GM12875 (cell line): ENCODE data around the gene HLCS.

Experiments
- H3K4me3 ChIP-seq: one replicate; pipeline ENCODE4 v1.5.1; 2011; ENCODE audit warnings: low read depth, low read length, control low read depth
- TF ChIP-seq, protein P1 (sequence below): IDR thresholded peaks from 2 replicates; pipeline ENCODE4 v1.5.1; 2011; ENCODE audit warnings: low read depth, mild to moderate bottlenecking, control low read depth, inconsistent platforms, low read length, moderate library complexity, borderline replicate concordance; ENCODE audit not compliant: insufficient read depth

Gene HLCS

DNA sequence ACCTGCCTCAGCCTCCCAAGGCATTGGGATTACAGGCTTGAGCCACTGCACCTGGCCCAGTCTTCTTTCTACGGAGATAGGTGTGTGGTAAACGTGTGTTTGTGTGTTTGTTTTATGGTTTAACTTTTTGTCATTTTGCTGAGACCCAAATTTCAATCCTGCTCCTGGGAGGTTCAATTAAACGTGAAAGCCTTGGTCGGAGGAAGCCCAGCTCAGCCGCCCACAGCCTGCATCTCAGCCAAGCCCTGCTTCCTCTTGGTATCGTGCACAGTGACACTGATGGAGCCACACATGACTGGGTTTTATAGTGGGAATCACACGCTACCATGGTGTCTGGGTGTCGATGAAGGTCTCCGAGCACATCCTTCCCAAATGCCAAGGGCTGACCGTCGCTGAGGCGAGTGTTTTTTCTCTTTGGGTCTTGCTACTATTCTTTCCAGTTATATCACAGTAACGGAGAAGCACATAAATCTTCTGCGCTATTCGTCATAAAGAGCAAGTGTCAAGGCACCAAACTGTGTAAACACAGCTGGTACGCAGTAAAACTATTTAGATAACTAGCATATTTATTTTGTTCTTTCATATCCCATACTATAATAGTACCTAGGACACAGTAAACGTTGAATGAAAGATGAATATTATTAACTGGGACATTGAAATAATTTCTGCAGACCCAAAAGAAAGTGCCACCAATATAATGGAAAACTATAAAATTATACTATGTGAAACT lies 39.3 kb downstream of the HLCS start:
- TF ChIP-seq, protein P1, sequence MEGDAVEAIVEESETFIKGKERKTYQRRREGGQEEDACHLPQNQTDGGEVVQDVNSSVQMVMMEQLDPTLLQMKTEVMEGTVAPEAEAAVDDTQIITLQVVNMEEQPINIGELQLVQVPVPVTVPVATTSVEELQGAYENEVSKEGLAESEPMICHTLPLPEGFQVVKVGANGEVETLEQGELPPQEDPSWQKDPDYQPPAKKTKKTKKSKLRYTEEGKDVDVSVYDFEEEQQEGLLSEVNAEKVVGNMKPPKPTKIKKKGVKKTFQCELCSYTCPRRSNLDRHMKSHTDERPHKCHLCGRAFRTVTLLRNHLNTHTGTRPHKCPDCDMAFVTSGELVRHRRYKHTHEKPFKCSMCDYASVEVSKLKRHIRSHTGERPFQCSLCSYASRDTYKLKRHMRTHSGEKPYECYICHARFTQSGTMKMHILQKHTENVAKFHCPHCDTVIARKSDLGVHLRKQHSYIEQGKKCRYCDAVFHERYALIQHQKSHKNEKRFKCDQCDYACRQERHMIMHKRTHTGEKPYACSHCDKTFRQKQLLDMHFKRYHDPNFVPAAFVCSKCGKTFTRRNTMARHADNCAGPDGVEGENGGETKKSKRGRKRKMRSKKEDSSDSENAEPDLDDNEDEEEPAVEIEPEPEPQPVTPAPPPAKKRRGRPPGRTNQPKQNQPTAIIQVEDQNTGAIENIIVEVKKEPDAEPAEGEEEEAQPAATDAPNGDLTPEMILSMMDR, result no peak
- H3K4me3 ChIP-seq, result no peak overlapping the region

DNA sequence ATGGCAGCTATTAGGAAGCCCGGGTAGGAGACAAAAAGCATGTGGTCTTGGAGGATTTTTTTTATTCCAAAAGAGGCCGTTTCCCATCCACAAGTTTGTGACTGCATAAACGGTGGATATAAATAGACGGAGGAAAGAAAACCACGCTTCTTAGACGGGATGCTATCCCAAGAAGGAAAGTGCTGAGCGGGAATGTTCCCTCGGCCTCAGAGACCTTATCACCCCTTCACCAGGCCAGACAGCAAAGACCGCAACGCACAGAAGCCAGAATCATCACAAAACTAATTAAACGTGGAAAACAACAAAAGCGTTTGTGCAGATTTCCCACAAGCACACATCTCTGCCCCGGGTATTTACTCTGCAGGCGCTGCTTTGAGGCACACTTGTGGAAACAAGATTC lies 43.2 kb downstream of the HLCS start:
- TF ChIP-seq, protein P1, result no peak
- H3K4me3 ChIP-seq, result no peak overlapping the region

DNA sequence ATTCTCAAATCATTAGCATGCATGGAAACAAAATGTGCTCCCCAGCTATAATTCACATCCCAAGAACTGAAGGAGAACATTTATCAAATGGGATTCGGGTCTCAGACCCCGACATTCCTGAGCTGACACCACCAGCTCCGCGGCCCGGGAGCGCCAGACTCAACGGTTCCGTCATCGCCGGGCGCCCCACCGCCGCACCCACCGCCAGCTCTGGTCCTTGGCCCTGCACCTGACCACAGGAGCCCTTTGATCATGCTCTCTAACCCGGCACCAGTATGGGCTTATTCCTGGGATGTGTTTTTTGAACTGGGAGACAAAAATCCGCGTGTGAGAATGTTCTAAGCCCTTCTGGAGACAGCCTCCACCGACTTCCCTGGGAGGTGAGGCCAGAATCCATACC lies 43.6 kb downstream of the HLCS start:
- TF ChIP-seq, protein P1, result no peak
- no peak overlapping the region for H3K4me3 ChIP-seq

DNA sequence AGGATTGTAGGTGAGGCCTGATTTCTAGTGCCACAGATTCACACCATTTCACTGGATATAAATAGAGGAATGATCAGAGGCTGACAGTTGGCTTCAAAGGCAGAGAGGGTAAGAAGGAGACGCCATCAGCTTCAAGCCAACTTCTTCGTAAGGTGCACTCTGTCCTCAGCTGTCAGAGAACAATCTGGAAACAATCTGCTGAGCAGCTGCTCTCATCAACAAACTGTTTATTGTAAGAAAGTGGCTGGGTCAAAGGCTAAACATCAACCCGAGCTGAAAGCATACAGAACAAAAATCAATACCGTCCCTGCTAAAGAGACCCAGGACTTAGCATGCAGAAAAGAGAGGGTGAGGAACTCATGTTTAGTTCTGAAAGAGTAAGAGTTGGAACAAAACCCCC lies 48.2 kb downstream of the HLCS start:
- TF ChIP-seq, protein P1, result no peak
- no peak overlapping the region for H3K4me3 ChIP-seq

DNA sequence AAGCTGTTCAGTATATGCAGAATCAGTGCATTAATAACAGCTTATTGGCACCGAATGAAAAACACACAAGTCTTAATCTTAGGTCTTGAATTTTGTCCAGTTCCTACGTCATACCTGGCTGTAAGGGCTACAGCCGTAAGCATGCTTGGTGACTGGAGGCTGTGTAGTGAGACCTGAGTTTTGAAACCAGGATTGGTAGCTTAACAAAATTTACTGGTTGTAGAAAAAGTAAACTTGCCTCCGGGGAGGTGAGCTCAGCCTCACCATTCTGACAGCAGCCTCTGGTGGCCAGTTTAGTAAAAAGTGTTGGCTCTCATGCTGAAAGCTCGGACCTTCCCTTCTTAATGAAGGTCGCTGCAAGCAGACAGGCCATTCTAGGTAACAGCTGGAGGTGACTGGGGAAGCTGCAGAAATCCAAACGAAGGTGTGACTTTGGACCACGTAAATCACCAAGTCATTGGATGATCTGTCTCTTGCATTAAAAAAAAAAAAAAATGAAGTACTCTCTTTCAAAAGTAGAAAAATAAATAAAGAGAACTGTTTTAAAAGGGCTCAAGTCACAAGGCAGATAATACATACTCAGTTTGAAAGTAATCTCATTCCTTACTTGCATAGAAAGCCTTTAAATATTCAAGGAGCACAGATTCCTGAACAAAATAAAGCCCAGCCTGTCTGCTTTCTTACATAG lies 48.9 kb downstream of the HLCS start:
- TF ChIP-seq, protein P1, result peak; percentile 38; the same call in 1 of the 2 replicates
- no peak overlapping the region for H3K4me3 ChIP-seq

DNA sequence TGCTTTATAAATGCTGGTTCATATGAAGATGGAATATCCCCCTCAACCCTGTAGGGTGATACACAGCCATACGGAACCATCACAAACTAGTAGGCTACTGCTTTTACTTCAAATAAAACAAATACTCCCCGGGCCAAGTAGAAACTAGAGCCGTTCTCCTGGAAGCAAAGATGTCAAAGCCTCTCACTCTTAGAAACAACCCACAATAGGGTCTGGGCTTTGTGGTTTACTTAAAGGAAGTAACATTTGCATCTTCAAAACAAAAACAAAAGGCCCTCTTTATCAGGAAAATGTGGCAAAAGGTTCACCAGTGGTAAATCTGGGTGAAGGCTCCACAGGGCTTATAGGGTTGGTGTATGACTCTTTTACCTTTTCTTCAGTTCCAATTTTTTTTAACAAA lies 49.8 kb downstream of the HLCS start:
- TF ChIP-seq, protein P1, result no peak
- H3K4me3 ChIP-seq, result no peak overlapping the region

DNA sequence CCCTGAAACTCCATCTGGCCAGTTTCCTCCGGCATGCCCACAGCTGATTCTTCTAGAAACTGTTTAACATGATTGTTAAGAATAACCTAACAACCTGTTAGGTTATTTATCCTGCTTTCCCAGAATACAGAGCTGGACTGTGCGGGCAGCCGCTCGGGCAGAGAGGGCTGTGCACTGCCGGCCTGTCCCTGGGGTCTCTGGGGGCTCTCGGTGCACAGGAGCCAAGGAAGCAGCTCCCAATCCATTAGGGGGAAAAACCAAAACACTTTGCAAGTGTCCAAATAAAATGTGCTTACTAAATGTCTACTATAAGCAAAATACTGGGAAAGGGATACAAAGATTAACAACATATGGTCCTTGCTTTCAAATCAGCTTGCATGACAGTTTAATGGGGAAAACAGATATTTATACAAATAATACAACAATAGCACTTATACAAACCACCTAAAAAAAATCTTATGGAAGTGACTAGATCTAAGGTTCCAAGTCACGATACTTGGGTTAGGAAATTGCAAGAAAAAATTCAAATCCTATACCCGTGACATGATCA lies 50.7 kb downstream of the HLCS start:
- no peak overlapping the region for H3K4me3 ChIP-seq
- TF ChIP-seq, protein P1, result no peak
